Hepatocyte (in vitro differentiated cells): Measurements from ENCODE around the gene GGT6.

Experiments
- CTCF ChIP-seq: fragments of 200-600 bp; sonication (generic); IDR thresholded peaks from 2 replicates; pipeline ENCODE4 v1.5.1; 2016; ENCODE audit warnings: antibody characterized with exemption, mild to moderate bottlenecking; ENCODE audit not compliant: poor library complexity
- EZH2 ChIP-seq: fragments of 200-600 bp; sonication (generic); IDR thresholded peaks from 2 replicates; pipeline ENCODE4 v1.6.1; 2016; ENCODE audit warnings: antibody characterized with exemption, mild to moderate bottlenecking, borderline replicate concordance
- EZH2phosphoT487 ChIP-seq: fragments of 200-600 bp; sonication (generic); IDR thresholded peaks from one replicate; pipeline ENCODE4 v1.6.1; 2018; ENCODE audit warnings: antibody characterized with exemption, mild to moderate bottlenecking, low read depth, moderate library complexity; ENCODE audit not compliant: unreplicated experiment, severe bottlenecking

GRCh38 chr17:4539576-4540223 lies 20.7 kb downstream of the GGT6 start:
- TF ChIP-seq CTCF, result no peak
- TF ChIP-seq EZH2, result no peak
- TF ChIP-seq EZH2phosphoT487, result no peak
